MM.1S (cell line): Measurements from ENCODE around the gene PRDM11.

Source experiments
- DNase-seq: peaks from one replicate; pipeline ENCODE4 v3.0.0-alpha.2; 2015
- H2AFZ ChIP-seq: fragments of 300-600 bp; sonication (generic); 2 replicates; pipeline ENCODE4 v1.6.0; 2016; ENCODE audit warnings: antibody characterized with exemption, low read length
- H3F3A ChIP-seq: fragments of 300-600 bp; sonication (generic); 2 replicates; pipeline ENCODE4 v1.6.1; 2016; ENCODE audit warnings: mild to moderate bottlenecking, antibody characterized with exemption, low read length, moderate library complexity, mixed read lengths; ENCODE audit not compliant: insufficient read depth
- H3K27ac ChIP-seq: fragments of 300-600 bp; sonication (generic); 2 replicates; pipeline ENCODE4 v1.5.1; 2016; ENCODE audit warnings: mild to moderate bottlenecking, low read length
- H3K27me3 ChIP-seq: fragments of 300-600 bp; sonication (generic); replicated peaks from 2 replicates; pipeline ENCODE4 v1.6.0; 2016; ENCODE audit warnings: low read length; ENCODE audit not compliant: insufficient read depth
- H3K36me3 ChIP-seq: fragments of 300-600 bp; sonication (generic); replicated peaks from 2 replicates; pipeline ENCODE4 v1.6.1; 2016; ENCODE audit warnings: mild to moderate bottlenecking, low read length, mixed read lengths; ENCODE audit not compliant: insufficient read depth
- H3K4me1 ChIP-seq: fragments of 300-600 bp; sonication (generic); 2 replicates; pipeline ENCODE4 v1.6.1; 2016; ENCODE audit warnings: low read length, mixed read lengths
- H3K4me2 ChIP-seq: fragments of 300-600 bp; sonication (generic); 2 replicates; pipeline ENCODE4 v1.6.0; 2016; ENCODE audit warnings: low read depth, low read length
- H3K4me3 ChIP-seq: fragments of 300-600 bp; sonication (generic); 2 replicates; pipeline ENCODE4 v1.5.1; 2016; ENCODE audit warnings: low read length, mixed read lengths
- H3K79me2 ChIP-seq: fragments of 300-600 bp; sonication (generic); 2 replicates; pipeline ENCODE4 v1.6.1; 2016; ENCODE audit warnings: mixed run types, low read length, mixed read lengths
- H3K9ac ChIP-seq: fragments of 300-600 bp; sonication (generic); 2 replicates; pipeline ENCODE4 v1.6.1; 2016; ENCODE audit warnings: low read length, mixed read lengths
- H3K9me2 ChIP-seq: fragments of 300-600 bp; sonication (generic); replicated peaks from 2 replicates; pipeline ENCODE4 v1.6.1; 2016; ENCODE audit warnings: mild to moderate bottlenecking, low read length, mixed read lengths; ENCODE audit not compliant: insufficient read depth
- H3K9me3 ChIP-seq: fragments of 300-600 bp; sonication (generic); replicated peaks from 2 replicates; pipeline ENCODE4 v1.6.1; 2016; ENCODE audit warnings: mild to moderate bottlenecking, low read length, mixed read lengths; ENCODE audit not compliant: insufficient read depth
- H4K20me1 ChIP-seq: fragments of 300-600 bp; sonication (generic); 2 replicates; pipeline ENCODE4 v1.6.1; 2016; ENCODE audit warnings: mild to moderate bottlenecking, low read length, moderate library complexity, mixed read lengths; ENCODE audit not compliant: insufficient read depth
- EZH2 ChIP-seq: fragments of 300-600 bp; sonication (generic); optimal IDR thresholded peaks from 2 replicates; pipeline ENCODE3; 2017; ENCODE audit warnings: low read depth, mild to moderate bottlenecking, antibody characterized with exemption, low read length, mixed read lengths
- EZH2phosphoT487 ChIP-seq: fragments of 300-600 bp; sonication (generic); IDR thresholded peaks from 2 replicates; pipeline ENCODE4 v1.6.1; 2018; ENCODE audit warnings: antibody characterized with exemption, low read length
- TF ChIP-seq, protein P1 (sequence below): fragments of 300-600 bp; sonication (generic); IDR thresholded peaks from 2 replicates; pipeline ENCODE4 v1.5.1; 2016; ENCODE audit warnings: antibody characterized with exemption, low read length, mixed read lengths

The PRDM11 gene

DNA sequence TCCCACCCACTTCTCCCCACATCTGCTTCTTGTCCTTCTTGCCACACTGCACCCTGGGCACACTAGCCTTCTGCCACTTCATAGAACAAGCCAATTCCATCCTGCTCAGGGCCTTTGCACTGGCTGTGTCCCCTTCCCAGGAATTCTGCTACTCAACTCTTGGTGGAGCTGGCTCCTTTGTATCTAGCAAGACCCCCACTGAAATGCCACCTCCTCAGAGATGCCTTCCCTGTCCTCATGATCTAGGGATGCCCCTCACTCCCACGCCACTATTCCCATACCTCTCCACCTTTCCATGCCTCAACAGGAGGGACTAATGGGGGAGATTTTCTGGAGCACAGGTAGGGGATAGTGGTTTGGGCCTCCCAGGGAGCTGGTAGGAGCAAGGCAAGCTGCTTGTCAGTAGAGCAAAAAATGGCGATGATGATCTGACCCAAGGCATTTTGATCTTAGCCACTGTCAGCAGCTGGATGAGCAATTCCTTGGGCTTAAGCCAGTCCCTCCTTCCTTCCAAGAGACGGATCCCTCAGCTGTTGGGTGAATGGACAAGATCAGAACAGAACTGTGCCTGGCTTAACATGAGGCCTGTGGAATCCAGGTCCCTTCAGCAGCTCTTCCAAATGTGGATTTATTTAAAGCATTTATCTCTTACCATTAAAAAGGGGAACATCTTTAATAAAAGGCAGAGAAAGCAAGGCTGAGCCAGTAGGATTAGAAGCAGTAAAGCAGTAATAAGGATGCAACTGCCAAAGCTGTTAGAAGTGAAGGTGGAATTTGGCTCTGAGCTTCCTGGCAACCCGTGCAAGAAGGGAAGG is 4.0 kb upstream of the PRDM11 start:
- Histone ChIP-seq H3K4me2 (no peak overlapping the region), H3F3A (0 out of 2 replicates have a peak, but pooled peaks cover 4% of the 10 kb centered on the region), H3K9me3 (no peaks in the 10 kb centered on the region), H3K9me2 (no peaks in the 10 kb centered on the region), H3K4me1 (peaks cover 19% of the 10 kb centered on the region), H3K4me3 (no peak overlapping the region), H3K9ac (no peak overlapping the region), H4K20me1 (no peaks in the 10 kb centered on the region), H3K36me3 (no peaks in the 10 kb centered on the region), H3K27ac (no peak overlapping the region), H3K27me3 (0 out of 2 replicates have a peak, but pooled peaks cover 4% of the 10 kb centered on the region), H2AFZ (no peak overlapping the region), H3K79me2 (no peaks in the 10 kb centered on the region)
- TF ChIP-seq EZH2phosphoT487 (no peak), EZH2 (no peak)
- TF ChIP-seq, protein P1, sequence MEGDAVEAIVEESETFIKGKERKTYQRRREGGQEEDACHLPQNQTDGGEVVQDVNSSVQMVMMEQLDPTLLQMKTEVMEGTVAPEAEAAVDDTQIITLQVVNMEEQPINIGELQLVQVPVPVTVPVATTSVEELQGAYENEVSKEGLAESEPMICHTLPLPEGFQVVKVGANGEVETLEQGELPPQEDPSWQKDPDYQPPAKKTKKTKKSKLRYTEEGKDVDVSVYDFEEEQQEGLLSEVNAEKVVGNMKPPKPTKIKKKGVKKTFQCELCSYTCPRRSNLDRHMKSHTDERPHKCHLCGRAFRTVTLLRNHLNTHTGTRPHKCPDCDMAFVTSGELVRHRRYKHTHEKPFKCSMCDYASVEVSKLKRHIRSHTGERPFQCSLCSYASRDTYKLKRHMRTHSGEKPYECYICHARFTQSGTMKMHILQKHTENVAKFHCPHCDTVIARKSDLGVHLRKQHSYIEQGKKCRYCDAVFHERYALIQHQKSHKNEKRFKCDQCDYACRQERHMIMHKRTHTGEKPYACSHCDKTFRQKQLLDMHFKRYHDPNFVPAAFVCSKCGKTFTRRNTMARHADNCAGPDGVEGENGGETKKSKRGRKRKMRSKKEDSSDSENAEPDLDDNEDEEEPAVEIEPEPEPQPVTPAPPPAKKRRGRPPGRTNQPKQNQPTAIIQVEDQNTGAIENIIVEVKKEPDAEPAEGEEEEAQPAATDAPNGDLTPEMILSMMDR, result no peak
- no peak for DNase-seq

DNA sequence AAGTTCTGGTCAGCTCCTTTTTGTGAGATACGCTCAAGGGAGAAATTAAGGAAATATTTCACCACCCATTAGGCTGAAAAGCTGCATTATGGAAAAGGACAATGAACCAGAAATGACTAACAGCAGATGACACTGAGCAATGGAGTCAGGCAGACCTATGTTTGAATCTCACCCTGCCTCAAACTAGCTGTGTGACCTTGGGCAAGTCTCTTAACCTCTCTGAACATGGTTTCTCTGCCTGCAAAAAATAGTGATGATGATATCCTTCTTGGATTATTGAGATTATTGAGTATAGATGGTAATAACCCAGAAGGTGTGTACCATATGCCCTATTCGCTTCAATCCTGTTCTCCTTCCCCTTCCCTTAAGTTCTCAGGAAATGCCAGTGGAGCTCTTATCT is 2.9 kb upstream of the PRDM11 start:
- no peak overlapping the region for H3K4me3 ChIP-seq
- H3K9me3 ChIP-seq, result no peaks in the 10 kb centered on the region
- no peaks in the 10 kb centered on the region for H3K36me3 ChIP-seq
- H3K4me2 ChIP-seq, result no peak overlapping the region
- no peak overlapping the region for H3K27ac ChIP-seq
- no peak overlapping the region for H2AFZ ChIP-seq
- no peak overlapping the region for H3K9ac ChIP-seq
- H3F3A ChIP-seq, result 0 out of 2 replicates have a peak, but pooled peaks cover 4% of the 10 kb centered on the region
- no peaks in the 10 kb centered on the region for H3K9me2 ChIP-seq
- DNase-seq, result no peak
- H3K4me1 ChIP-seq, result peaks cover 19% of the 10 kb centered on the region
- H3K79me2 ChIP-seq, result no peaks in the 10 kb centered on the region
- 0 out of 2 replicates have a peak, but pooled peaks cover 4% of the 10 kb centered on the region for H3K27me3 ChIP-seq
- no peaks in the 10 kb centered on the region for H4K20me1 ChIP-seq
- no peak for TF ChIP-seq EZH2phosphoT487

DNA sequence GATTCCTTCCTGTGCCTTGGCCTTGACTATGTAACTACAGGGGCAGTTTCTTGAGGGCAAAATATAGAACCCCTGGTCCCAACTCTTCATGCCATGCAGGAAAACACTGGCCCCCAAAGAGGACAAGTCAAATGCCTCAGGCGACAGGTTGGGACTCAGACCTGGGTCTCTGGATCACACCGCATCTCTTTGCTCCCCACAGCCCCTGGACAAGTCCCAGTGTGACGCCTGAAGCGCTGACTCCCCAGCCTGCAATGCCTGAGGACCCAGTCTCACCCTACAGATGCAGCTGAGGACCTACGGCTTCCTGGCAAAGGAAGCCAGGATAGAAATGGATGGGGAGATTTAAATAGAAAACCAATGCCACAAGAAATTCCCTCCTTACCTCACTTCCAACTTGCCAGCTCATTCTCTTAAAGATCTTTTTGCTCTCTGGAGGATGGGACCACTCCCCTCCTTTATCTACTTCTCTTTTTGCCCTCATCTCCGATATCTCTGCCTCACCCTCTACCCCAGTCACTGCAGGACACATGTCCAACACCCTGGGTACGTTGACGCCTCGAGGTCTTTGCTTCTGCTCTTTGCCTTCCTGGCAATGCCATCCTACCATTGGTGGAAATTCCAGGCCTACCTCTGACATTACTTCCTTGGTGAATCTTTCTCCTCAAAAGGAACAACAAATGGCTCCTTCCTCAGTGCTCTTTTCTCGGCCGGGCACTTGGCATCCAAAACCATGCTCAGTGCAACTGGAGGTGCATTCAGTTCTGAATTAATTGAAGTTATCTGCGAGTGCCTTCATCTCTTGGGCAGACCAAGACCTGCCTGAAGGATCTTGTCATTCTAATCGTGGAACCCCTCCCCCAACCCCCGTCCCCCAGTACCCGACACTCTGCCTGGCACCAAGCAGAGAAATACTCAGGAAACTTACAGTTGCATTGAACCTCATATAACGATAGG is 2.0 kb upstream of the PRDM11 start:
- H3F3A ChIP-seq, result 0 out of 2 replicates have a peak, but pooled peaks cover 4% of the 10 kb centered on the region

More for the DNA sequence above, 2.0 kb upstream of the PRDM11 start:
- TF ChIP-seq EZH2, result no peak
- TF ChIP-seq, protein P1, result no peak
- no peak for TF ChIP-seq EZH2phosphoT487
- Histone ChIP-seq H3K9me3 (no peaks in the 10 kb centered on the region), H3K36me3 (no peaks in the 10 kb centered on the region), H3K27ac (no peak overlapping the region), H3K79me2 (no peaks in the 10 kb centered on the region), H2AFZ (no peak overlapping the region), H3K4me2 (no peak overlapping the region), H3K4me3 (no peak overlapping the region), H3K9me2 (no peaks in the 10 kb centered on the region), H3K27me3 (0 out of 2 replicates have a peak, but pooled peaks cover 4% of the 10 kb centered on the region), H3K4me1 (peaks cover 19% of the 10 kb centered on the region), H3K9ac (no peak overlapping the region), H4K20me1 (no peaks in the 10 kb centered on the region)
- no peak for DNase-seq
